Activated CD8-positive, alpha-beta T cell treated with anti-CD3 and anti-CD28 coated beads, Interleukin-2, amount 10 ng/mL, durations not matched to agents 7 days and 5 days (primary cell): ENCODE measurements around the gene VCPKMT. TPM values are rescaled to one million over a fixed set of nuclear protein-coding genes. Genes with fewer than 3 reads are reported as not detected.

ENCODE experiments used
- ATAC-seq: fragments of 150-1000 bp; cut with Tn5 transposase; one replicate; pipeline ENCODE4 v1.10.0; 2021; ENCODE audit warnings: moderate library complexity
- CTCF ChIA-PET: fragments of 350-600 bp; sonication (Branson Sonifier 250); formaldehyde crosslinking; loops from one replicate; lab custom pipeline; 2021; ENCODE audit warnings: antibody characterized with exemption; lab: Charles Lee
- POLR2A ChIA-PET: fragments of 350-600 bp; sonication (Branson Sonifier 250); formaldehyde crosslinking; loops from one replicate; lab custom pipeline; 2021; ENCODE audit warnings: antibody characterized with exemption; lab: Charles Lee
- DNase-seq: peaks from one replicate; pipeline ENCODE4 v3.0.0-alpha.2; 2020
- H3K27ac Mint-ChIP-seq: one replicate; pipeline ENCODE4 v1.8.0; 2021; ENCODE audit warnings: mild to moderate bottlenecking, mixed read lengths
- H3K27me3 Mint-ChIP-seq: one replicate; pipeline ENCODE4 v1.8.0; 2021; ENCODE audit warnings: low read depth, mixed read lengths
- H3K36me3 Mint-ChIP-seq: one replicate; pipeline ENCODE4 v1.8.0; 2021; ENCODE audit warnings: low read depth, mixed read lengths
- H3K4me1 Mint-ChIP-seq: one replicate; pipeline ENCODE4 v1.8.0; 2021; ENCODE audit warnings: low read depth, mixed read lengths
- H3K4me3 Mint-ChIP-seq: one replicate; pipeline ENCODE4 v1.8.0; 2021; ENCODE audit warnings: mild to moderate bottlenecking, mixed read lengths
- H3K9me3 Mint-ChIP-seq: one replicate; pipeline ENCODE4 v1.8.0; 2022; ENCODE audit warnings: mixed read lengths; ENCODE audit not compliant: insufficient read depth
- total RNA-seq, 2 experiments: library from RNA; stranded (reverse); gene quantifications; one replicate each; pipeline ENCODE4 v1.2.3, GENCODE V29; 2021

The VCPKMT gene
- total RNA-seq, 2 experiments from 2014 or later, result 12.4 to 13.0 TPM

DNA sequence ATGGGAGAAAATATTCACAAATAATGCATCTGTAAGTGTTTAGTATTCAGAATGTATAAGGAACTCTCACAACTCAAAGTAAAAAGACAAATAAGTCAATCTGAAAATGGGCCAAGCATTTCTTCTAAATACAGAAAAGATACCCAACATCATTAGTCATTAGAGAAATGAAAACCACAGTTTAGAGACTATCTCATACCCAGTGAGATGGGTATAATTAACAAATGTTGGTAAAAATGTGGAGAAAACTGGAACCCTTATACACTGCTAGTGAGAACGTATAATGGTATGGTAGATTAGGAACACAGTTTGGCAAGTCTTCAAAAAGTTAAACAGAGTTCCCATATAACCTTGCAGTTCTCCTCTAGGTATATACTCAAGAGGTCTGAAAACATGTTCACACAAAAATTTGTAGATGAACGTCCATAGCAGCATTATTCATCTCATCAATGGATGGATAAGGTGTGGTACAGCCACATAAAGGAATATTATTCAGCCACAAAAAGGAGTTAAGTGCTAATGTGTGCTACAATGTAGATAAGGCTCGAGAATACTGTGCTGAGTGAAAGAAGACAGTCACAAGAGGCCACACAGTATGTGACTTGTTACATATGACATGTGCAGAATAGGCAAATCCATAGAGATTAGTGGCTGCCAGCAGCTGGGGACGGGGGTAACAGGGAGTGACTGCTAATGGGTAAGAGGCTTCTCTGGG lies 5.9 kb downstream of the VCPKMT start:
- POLR2A ChIA-PET, result interaction anchor here (1.8 kb wide), 1 partner anchor 83 kb away, joined by 4 read pairs; no protein-coding TSS in a partner anchor
- CTCF ChIA-PET, result no interaction called here
- no peak for DNase-seq
- Mint-ChIP-seq H3K27me3 (no peaks in the 10 kb centered on the region), H3K36me3 (peaks cover 63% of the 10 kb centered on the region), H3K4me3 (no peak overlapping the region), H3K4me1 (peaks cover 34% of the 10 kb centered on the region), H3K9me3 (no peaks in the 10 kb centered on the region), H3K27ac (no peak overlapping the region)
- no peak for ATAC-seq

DNA sequence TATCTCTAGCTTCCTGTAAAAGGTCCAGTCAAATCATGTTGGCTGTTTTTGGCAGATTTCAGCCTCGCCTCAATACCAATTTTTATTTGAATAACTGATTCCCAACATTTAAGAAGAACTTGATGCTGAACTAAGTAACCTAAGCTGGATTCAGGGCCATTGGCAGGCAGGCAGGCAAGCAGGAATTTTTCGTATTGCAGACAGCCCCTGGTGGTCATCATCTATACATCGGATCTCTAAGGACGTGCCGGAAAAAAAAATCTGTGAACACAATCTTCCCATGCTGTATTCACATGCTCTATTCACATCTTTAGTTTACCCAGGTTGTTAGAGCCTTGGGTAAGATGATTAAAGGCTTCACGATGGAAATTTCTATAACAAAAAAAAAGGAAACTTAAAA lies 7.0 kb downstream of the VCPKMT start:
- Mint-ChIP-seq H3K9me3 (no peaks in the 10 kb centered on the region), H3K4me3 (no peak overlapping the region), H3K27me3 (no peaks in the 10 kb centered on the region), H3K4me1 (peaks cover 31% of the 10 kb centered on the region), H3K36me3 (peaks cover 55% of the 10 kb centered on the region), H3K27ac (no peak overlapping the region)
- ATAC-seq, result no peak
- POLR2A ChIA-PET, result no interaction called here
- CTCF ChIA-PET, result interaction anchor here (0.8 to 1.0 kb wide), 2 partner anchors 248 to 257 kb away, joined by 3 read pairs; partner anchors contain the start of gene NEMF
- no peak for DNase-seq

DNA sequence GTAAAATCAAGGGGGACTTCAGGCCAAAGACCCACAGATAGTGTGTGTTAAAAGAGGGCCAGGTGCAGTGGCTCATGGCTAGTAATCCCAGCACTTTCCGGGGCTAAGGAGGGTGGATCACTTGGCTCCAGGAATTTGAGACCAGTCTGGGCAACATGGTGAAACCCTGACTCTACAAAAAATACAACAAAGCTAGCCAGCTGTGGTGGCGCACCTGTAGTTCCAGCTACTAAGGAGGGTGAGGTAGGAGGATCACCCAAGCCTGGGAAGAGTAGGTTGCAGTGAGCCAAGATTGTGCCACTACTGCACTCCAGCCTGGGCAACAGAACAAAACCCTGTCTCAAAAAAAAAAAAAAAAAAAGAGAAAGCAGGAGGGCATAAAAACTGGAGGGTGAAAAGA lies 8.5 kb downstream of the VCPKMT start:
- Mint-ChIP-seq H3K27me3 (no peaks in the 10 kb centered on the region), H3K4me3 (no peak overlapping the region), H3K36me3 (peaks cover 57% of the 10 kb centered on the region), H3K27ac (no peak overlapping the region), H3K9me3 (no peaks in the 10 kb centered on the region), H3K4me1 (peaks cover 34% of the 10 kb centered on the region)
- POLR2A ChIA-PET, result interaction anchor here (0.6 kb wide), 1 partner anchor 296 kb away, joined by 4 read pairs; no protein-coding TSS in a partner anchor
- DNase-seq (no peak), ATAC-seq (no peak)
- CTCF ChIA-PET, result interaction anchor here (0.7 to 7.0 kb wide), 7 partner anchors 9 to 256 kb away, joined by 3 to 64 read pairs (median 5); partner anchors contain the start of genes NEMF and VCPKMT

DNA sequence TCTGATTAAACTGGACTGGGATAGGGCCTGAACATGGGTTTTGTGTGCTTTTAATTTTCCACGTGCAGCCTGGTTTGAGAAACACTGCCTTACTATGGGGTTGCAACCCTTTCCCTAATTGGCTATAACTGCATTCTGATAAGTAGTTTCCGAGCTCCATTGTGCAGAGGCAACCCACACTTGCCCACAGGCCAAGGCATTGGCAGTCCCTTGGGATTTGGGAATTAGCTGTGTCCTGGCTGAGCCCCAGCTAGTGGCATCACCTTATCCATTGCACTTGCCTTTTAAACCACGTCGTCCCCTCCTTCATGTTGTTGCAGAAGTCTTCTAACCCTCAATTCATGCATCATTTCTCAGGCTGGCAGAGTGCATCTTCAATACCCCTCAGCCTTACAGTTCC lies 10.2 kb downstream of the VCPKMT start:
- Mint-ChIP-seq H3K36me3 (peaks cover 48% of the 10 kb centered on the region), H3K27me3 (no peaks in the 10 kb centered on the region), H3K4me1 (peaks cover 35% of the 10 kb centered on the region), H3K4me3 (no peak overlapping the region), H3K27ac (no peak overlapping the region), H3K9me3 (no peaks in the 10 kb centered on the region)
- no peak for DNase-seq
- ATAC-seq, result no peak
- ChIA-PET CTCF (interaction anchor here (1.1 to 7.0 kb wide), 3 partner anchors 10 to 254 kb away, joined by 3 to 64 read pairs (median 5); partner anchors contain the start of gene NEMF), POLR2A (interaction anchor here (0.8 to 5.1 kb wide), 2 partner anchors 243 kb away, joined by 3 to 31 read pairs; no protein-coding TSS in a partner anchor)

DNA sequence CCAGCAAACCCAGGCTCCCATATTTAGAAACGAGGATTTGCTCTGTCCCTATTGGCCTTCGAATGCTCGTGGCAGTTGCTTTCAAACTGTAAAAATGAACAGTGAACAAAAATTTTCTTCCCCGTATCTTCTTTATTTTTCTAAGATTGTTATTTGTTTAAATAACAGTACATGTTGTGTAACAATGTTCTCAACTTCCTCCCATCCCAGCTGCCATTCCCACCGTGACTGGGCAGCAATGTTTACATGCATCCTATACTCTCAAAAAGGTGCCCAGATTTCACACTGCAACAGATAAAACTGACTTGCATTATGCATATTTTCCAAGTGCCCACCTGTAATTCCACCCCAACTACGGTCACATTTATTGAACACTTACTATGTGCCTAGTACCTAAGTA lies 12.8 kb downstream of the VCPKMT start:
- ChIA-PET POLR2A (interaction anchor here (0.8 to 5.1 kb wide), 10 partner anchors 12 to 251 kb away, joined by 3 to 31 read pairs (median 4); partner anchors contain the start of gene NEMF), CTCF (interaction anchor here (1.1 to 10.8 kb wide), 17 partner anchors 7 to 251 kb away, joined by 3 to 181 read pairs (median 15); partner anchors contain the start of gene NEMF)
- Mint-ChIP-seq H3K4me1 (peaks cover 52% of the 10 kb centered on the region), H3K27ac (peak overlapping the region; percentile 84), H3K27me3 (no peaks in the 10 kb centered on the region), H3K4me3 (peak overlapping the region; percentile 76), H3K36me3 (peaks cover 39% of the 10 kb centered on the region), H3K9me3 (no peaks in the 10 kb centered on the region)
- no peak for ATAC-seq
- no peak for DNase-seq

DNA sequence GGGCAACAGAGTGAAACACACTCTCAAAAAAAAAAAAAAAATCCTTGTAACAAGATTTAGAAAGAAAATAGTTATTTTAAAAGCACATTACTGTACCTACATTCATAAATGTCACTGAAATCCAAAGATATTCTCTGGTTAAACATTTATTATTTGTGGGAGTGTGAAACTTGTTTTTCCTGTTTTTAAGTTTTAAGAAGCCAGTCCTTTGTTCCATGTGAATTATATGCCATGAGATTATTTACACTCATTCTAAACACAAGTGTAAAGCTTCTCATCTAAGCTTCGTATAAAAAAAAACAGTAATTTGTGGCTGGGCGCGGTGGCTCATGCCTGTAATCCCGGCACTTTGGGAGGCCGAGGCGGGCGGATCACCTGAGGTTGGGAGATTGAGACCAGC lies 15.0 kb downstream of the VCPKMT start:
- H3K9me3 Mint-ChIP-seq, result no peaks in the 10 kb centered on the region
- ChIA-PET CTCF (interaction anchor here (1.0 to 10.8 kb wide), 12 partner anchors 9 to 468 kb away, joined by 3 to 181 read pairs (median 6); partner anchors contain the start of gene NEMF), POLR2A (interaction anchor here (0.8 to 5.1 kb wide), 8 partner anchors 8 to 239 kb away, joined by 3 to 31 read pairs (median 9); no protein-coding TSS in a partner anchor)
- ATAC-seq (no peak), DNase-seq (no peak)
- H3K4me3 Mint-ChIP-seq, result no peak overlapping the region
- no peak overlapping the region for H3K27ac Mint-ChIP-seq
- no peaks in the 10 kb centered on the region for H3K27me3 Mint-ChIP-seq
- H3K4me1 Mint-ChIP-seq, result peaks cover 70% of the 10 kb centered on the region
- peaks cover 34% of the 10 kb centered on the region for H3K36me3 Mint-ChIP-seq

DNA sequence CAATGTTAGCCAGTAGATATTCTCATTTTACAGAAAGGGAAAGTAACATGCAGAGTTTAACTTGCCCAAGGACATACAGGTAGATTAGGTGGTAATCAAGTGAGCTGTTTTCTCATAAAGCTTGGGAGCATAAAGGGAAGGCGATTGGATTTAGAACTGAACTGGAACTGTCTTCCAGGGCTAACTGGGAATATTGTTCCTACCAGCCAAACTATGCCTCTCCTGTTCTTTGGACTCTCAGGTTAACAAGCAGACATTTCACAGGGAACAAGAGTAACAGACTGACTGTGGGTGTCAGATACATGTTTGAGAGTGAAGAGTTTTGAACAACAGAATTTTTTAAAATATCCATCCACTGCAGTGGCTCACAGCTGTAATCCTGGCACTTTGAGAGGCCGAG lies 15.6 kb downstream of the VCPKMT start:
- Mint-ChIP-seq H3K27me3 (no peaks in the 10 kb centered on the region), H3K4me1 (peaks cover 76% of the 10 kb centered on the region), H3K36me3 (peaks cover 36% of the 10 kb centered on the region), H3K4me3 (no peak overlapping the region), H3K9me3 (no peaks in the 10 kb centered on the region), H3K27ac (peak overlapping the region; percentile 13)
- ChIA-PET POLR2A (interaction anchor here (1.0 to 3.4 kb wide), 4 partner anchors 18 to 129 kb away, joined by 3 to 19 read pairs (median 9); no protein-coding TSS in a partner anchor), CTCF (interaction anchor here (0.9 to 10.8 kb wide), 10 partner anchors 9 to 248 kb away, joined by 3 to 181 read pairs (median 10); partner anchors contain the start of gene NEMF)
- ATAC-seq (no peak), DNase-seq (no peak)

DNA sequence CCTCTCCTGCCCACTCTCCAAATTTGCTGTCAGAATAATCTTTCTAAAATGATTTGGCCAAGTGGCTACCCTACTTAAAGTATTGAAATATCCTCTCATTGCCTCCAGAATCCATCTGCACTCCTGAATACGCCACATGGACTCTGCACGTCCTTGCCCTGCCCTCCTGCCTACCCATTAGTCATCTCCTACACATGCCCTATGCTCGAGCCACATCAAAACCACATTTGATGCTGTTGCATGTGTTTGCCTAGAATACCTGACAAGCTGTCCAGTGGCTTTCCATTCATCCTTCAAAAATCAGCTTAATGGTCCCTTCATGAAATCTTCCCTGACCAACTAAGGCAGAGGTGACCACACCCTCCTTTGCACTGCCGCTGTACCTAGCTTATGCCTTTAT lies 17.0 kb downstream of the VCPKMT start:
- DNase-seq (no peak), ATAC-seq (no peak)
- H3K27ac Mint-ChIP-seq, result peak overlapping the region; percentile 33
- H3K36me3 Mint-ChIP-seq, result peaks cover 45% of the 10 kb centered on the region
- POLR2A ChIA-PET, result interaction anchor here (0.7 to 2.5 kb wide), 5 partner anchors 11 to 236 kb away, joined by 3 to 15 read pairs (median 5); partner anchors contain the start of gene VCPKMT
- peaks cover 85% of the 10 kb centered on the region for H3K4me1 Mint-ChIP-seq
- CTCF ChIA-PET, result interaction anchor here (1.2 to 10.8 kb wide), 6 partner anchors 12 to 247 kb away, joined by 3 to 181 read pairs (median 11); partner anchors contain the start of genes ARF6 and NEMF
- no peaks in the 10 kb centered on the region for H3K9me3 Mint-ChIP-seq
- no peak overlapping the region for H3K4me3 Mint-ChIP-seq
- H3K27me3 Mint-ChIP-seq, result no peaks in the 10 kb centered on the region

DNA sequence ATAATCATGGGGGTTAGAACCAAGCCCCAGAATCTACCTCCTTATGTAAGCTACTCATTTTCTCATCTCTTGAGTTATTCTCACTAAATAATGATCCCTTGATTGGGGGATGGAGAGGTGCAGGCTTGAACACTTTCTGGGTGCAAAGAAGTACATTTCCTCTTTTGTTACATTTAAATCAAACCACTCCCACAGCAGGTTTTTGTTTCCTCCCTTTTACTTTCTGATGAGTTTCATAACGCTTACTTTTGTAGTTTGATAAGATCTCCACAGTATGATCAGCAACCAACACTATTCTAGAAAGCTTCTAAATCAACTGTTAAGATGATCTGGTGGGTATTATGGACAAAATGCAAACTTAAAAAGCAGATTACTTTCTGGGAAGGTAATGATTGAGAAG lies 20.5 kb downstream of the VCPKMT start:
- ATAC-seq (peak; percentile 62), DNase-seq (peak; percentile 39)
- peaks cover 40% of the 10 kb centered on the region for H3K36me3 Mint-ChIP-seq
- H3K4me3 Mint-ChIP-seq, result peak overlapping the region; percentile 52
- POLR2A ChIA-PET, result interaction anchor here (0.6 to 3.8 kb wide), 17 partner anchors 8 to 243 kb away, joined by 3 to 27 read pairs (median 6); partner anchors contain the start of genes ARF6 and NEMF
- H3K9me3 Mint-ChIP-seq, result no peaks in the 10 kb centered on the region
- CTCF ChIA-PET, result interaction anchor here (0.9 to 10.8 kb wide), 12 partner anchors 8 to 243 kb away, joined by 3 to 181 read pairs (median 8); partner anchors contain the start of gene NEMF
- peaks cover 90% of the 10 kb centered on the region for H3K4me1 Mint-ChIP-seq
- no peaks in the 10 kb centered on the region for H3K27me3 Mint-ChIP-seq
- H3K27ac Mint-ChIP-seq, result peak overlapping the region; percentile 84

DNA sequence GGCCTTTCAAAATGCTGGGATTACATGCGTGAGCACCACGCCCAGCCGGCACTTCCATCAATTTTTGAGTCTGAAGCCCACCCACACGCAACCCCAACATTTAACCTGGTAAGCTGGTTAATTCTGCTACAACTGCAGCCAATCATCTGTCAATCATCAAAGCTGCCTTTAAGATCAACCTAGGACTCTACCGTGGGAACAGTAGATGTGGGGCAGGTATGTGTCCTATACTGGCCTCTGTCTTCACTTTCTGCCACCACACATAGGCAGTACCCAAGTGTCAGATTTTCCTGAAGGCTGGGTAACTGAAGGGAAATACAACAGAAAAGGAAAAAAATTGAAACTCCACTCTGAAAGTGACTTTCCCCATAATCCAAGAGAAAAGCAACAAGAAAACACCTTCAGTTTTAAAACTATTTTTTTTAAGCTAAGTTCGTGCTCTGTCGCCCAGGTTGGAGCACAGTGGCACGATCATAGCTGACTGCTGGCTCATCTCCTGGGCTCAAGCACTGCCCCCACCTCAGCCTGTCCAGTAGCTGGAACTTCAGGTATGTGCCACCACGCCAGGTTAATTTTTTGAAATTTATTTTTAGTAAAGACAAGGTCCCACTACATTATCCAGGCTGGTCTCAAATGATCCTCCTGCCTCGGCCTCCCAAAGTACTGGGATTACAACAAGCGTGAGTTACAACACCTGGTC lies 22.2 kb downstream of the VCPKMT start:
- no peaks in the 10 kb centered on the region for H3K27me3 Mint-ChIP-seq
- H3K27ac Mint-ChIP-seq, result peak overlapping the region; percentile 53
- DNase-seq (no peak), ATAC-seq (no peak)
- H3K4me1 Mint-ChIP-seq, result peaks cover 87% of the 10 kb centered on the region
- POLR2A ChIA-PET, result interaction anchor here (0.6 to 4.6 kb wide), 6 partner anchors 8 to 232 kb away, joined by 3 to 20 read pairs (median 7); no protein-coding TSS in a partner anchor
- H3K36me3 Mint-ChIP-seq, result peaks cover 41% of the 10 kb centered on the region
- CTCF ChIA-PET, result interaction anchor here (0.8 to 2.3 kb wide), 5 partner anchors 10 to 242 kb away, joined by 3 to 9 read pairs (median 8); partner anchors contain the start of gene NEMF
- H3K9me3 Mint-ChIP-seq, result no peaks in the 10 kb centered on the region
- no peak overlapping the region for H3K4me3 Mint-ChIP-seq

DNA sequence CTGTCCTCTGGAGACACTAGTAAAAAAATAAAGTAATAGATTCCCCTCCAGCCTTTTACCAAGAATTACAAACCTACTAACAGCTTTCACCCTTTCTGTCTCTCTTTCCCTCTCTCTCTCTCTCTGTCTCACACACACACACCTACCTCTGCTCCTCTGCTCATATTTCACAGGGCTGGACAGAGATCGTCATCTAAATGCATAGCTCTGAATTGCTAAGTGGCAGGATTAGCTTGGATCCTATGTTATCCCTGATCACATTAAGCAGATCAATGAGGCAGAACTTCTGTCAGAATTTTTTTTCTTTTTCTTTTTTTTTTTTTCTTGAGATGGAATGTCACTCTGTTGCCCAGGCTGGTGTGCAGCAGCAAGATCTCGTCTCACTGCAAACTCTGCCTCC lies 22.9 kb downstream of the VCPKMT start:
- DNase-seq (no peak), ATAC-seq (no peak)
- H3K4me3 Mint-ChIP-seq, result no peak overlapping the region
- H3K9me3 Mint-ChIP-seq, result no peaks in the 10 kb centered on the region
- ChIA-PET CTCF (interaction anchor here (0.6 to 8.7 kb wide), 8 partner anchors 11 to 241 kb away, joined by 3 to 86 read pairs (median 6); partner anchors contain the start of gene NEMF), POLR2A (interaction anchor here (0.9 to 4.6 kb wide), 5 partner anchors 9 to 231 kb away, joined by 3 to 20 read pairs (median 8); no protein-coding TSS in a partner anchor)
- H3K27ac Mint-ChIP-seq, result peak overlapping the region; percentile 26
- no peaks in the 10 kb centered on the region for H3K27me3 Mint-ChIP-seq
- peaks cover 88% of the 10 kb centered on the region for H3K4me1 Mint-ChIP-seq
- H3K36me3 Mint-ChIP-seq, result peaks cover 45% of the 10 kb centered on the region
